SK-N-SH (cell line): ENCODE measurements around the gene HSPBP1. TPM values are rescaled to one million over a fixed set of nuclear protein-coding genes. Genes with fewer than 3 reads are reported as not detected.

Source experiments
- CTCF ChIA-PET: fragments of 300-600, 350-600 bp; formaldehyde crosslinking; extraction: SDS; loops from one replicate; lab custom pipeline; 2021; lab: Yijun Ruan, JAX
- POLR2A ChIA-PET: fragments of 350-600 bp; sonication (Branson Sonifier 250); formaldehyde crosslinking; extraction: SDS; loops from one replicate; lab custom pipeline; 2020; ENCODE audit warnings: antibody characterized with exemption, inconsistent platforms; lab: Yijun Ruan, JAX
- DNase-seq: peaks from one replicate; pipeline ENCODE4 v3.0.0; 2012
- H2AFZ ChIP-seq: fragments of 200-600 bp; sonication (generic); 2 replicates; pipeline ENCODE4 v1.8.1; 2016; ENCODE audit warnings: antibody characterized with exemption, mild to moderate bottlenecking, low read depth
- H3F3A ChIP-seq: fragments of 200-600 bp; sonication (generic); replicated peaks from 2 replicates; pipeline ENCODE3; 2016; ENCODE audit warnings: antibody characterized with exemption, mild to moderate bottlenecking; ENCODE audit not compliant: insufficient read depth
- H3K27ac ChIP-seq, 2 experiments: fragments of 200-500 bp in 1 of 2; fragments of 200-600 bp in 1 of 2; sonication (Bioruptor generic) in 1 of 2; sonication (generic), shearing (Covaris generic) in 1 of 2; 2 replicates each; pipeline versions ENCODE4 v1.5.1 to v1.6.1; 2014 to 2016; ENCODE audit warnings: low read depth in 2 of 2, inconsistent platforms in 1 of 2, low read length in 1 of 2, mild to moderate bottlenecking in 1 of 2, mixed read lengths in 1 of 2
- H3K27me3 ChIP-seq: fragments of 200-600 bp; sonication (generic), shearing (Covaris generic); 2 replicates; pipeline ENCODE4 v1.6.1; 2016; ENCODE audit warnings: mixed run types; ENCODE audit not compliant: insufficient read depth
- H3K36me3 ChIP-seq, 2 experiments: fragments of 200-500 bp in 1 of 2; fragments of 200-600 bp in 1 of 2; sonication (Bioruptor generic) in 1 of 2; sonication (generic) in 1 of 2; replicated peaks in 1 of 2; 2 replicates each; pipeline versions ENCODE3 to v1.5.1; 2014 to 2016; ENCODE audit warnings: low read length in 1 of 2, mild to moderate bottlenecking in 1 of 2; ENCODE audit not compliant: insufficient read depth in 2 of 2, control insufficient read depth in 1 of 2
- H3K4me1 ChIP-seq, 2 experiments: fragments of 200-500 bp in 1 of 2; fragments of 200-600 bp in 1 of 2; sonication (Bioruptor generic) in 1 of 2; sonication (generic), shearing (Covaris generic) in 1 of 2; 2 replicates each; pipeline versions ENCODE4 v1.5.1 to v1.6.1; 2014 to 2016; ENCODE audit warnings: low read depth in 1 of 2, low read length in 1 of 2, mixed run types in 1 of 2; ENCODE audit not compliant: insufficient read depth in 2 of 2, control insufficient read depth in 1 of 2
- H3K4me2 ChIP-seq: fragments of 200-600 bp; sonication (generic), shearing (Covaris generic); 2 replicates; pipeline ENCODE4 v1.6.1; 2017; ENCODE audit warnings: mixed run types
- H3K4me3 ChIP-seq, 2 experiments: fragments of 200-500 bp in 1 of 2; fragments of 200-600 bp in 1 of 2; sonication (Bioruptor generic) in 1 of 2; sonication (generic), shearing (Covaris generic) in 1 of 2; 2 replicates each; pipeline versions ENCODE4 v1.5.1 to v1.8.1; 2014 to 2016; ENCODE audit warnings: low read depth in 2 of 2, inconsistent platforms in 1 of 2, low read length in 1 of 2, mild to moderate bottlenecking in 1 of 2, mixed read lengths in 1 of 2, moderate library complexity in 1 of 2
- H3K79me2 ChIP-seq: fragments of 200-600 bp; sonication (generic); 2 replicates; pipeline ENCODE4 v1.8.1; 2017; ENCODE audit warnings: mild to moderate bottlenecking; ENCODE audit not compliant: insufficient read depth
- H3K9ac ChIP-seq: fragments of 200-600 bp; sonication (generic); 2 replicates; pipeline ENCODE4 v1.6.1; 2017; ENCODE audit warnings: mixed run types
- H3K9me2 ChIP-seq: fragments of 200-600 bp; sonication (generic); 2 replicates; pipeline ENCODE4 v1.6.1; 2017; ENCODE audit warnings: mixed run types
- H3K9me3 ChIP-seq: fragments of 200-600 bp; sonication (generic); 2 replicates; pipeline ENCODE4 v1.6.1; 2017; ENCODE audit warnings: mixed run types, mild to moderate bottlenecking, moderate library complexity
- H4K20me1 ChIP-seq: fragments of 200-600 bp; sonication (generic); 2 replicates; pipeline ENCODE4 v1.6.1; 2017; ENCODE audit warnings: mild to moderate bottlenecking, mixed run types; ENCODE audit not compliant: insufficient read depth
- CHD2 ChIP-seq: fragments of 150-350 bp; IDR thresholded peaks from 2 replicates; pipeline ENCODE4 v1.6.1; 2018; ENCODE audit warnings: low read length; ENCODE audit not compliant: partially characterized antibody
- EZH2phosphoT487 ChIP-seq: fragments of 200-600 bp; sonication (generic); IDR thresholded peaks from 2 replicates; pipeline ENCODE4 v1.6.1; 2017; ENCODE audit warnings: low read depth, mixed run types, mild to moderate bottlenecking, antibody characterized with exemption, moderate library complexity, borderline replicate concordance
- FOSL2 ChIP-seq: IDR thresholded peaks from 2 replicates; pipeline ENCODE4 v1.4.0; 2012; ENCODE audit warnings: low read depth, mild to moderate bottlenecking, moderate library complexity, borderline replicate concordance
- FOXM1 ChIP-seq: IDR thresholded peaks from 2 replicates; pipeline ENCODE4 v1.4.0; 2012; ENCODE audit warnings: low read depth, mild to moderate bottlenecking
- GABPA ChIP-seq: IDR thresholded peaks from 2 replicates; pipeline ENCODE4 v1.4.0; 2012; ENCODE audit warnings: low read depth, mild to moderate bottlenecking
- GATA2 ChIP-seq: sonication (generic); formaldehyde crosslinking; IDR thresholded peaks from 2 replicates; pipeline ENCODE4 v1.5.0; 2020; ENCODE audit warnings: mild to moderate bottlenecking, missing genetic modification reagents
- JUND ChIP-seq: IDR thresholded peaks from 2 replicates; pipeline ENCODE4 v1.4.0; 2012
- MEF2A ChIP-seq: IDR thresholded peaks from 2 replicates; pipeline ENCODE4 v1.4.0; 2012; ENCODE audit warnings: low read depth, borderline replicate concordance
- MXI1 ChIP-seq: IDR thresholded peaks from 2 replicates; pipeline ENCODE4 v1.6.1; 2012; ENCODE audit warnings: mild to moderate bottlenecking, low read depth, low read length, improper control_type of control experiment
- NRF1 ChIP-seq: IDR thresholded peaks from 2 replicates; pipeline ENCODE4 v1.6.1; 2012; ENCODE audit warnings: low read depth, mild to moderate bottlenecking, low read length
- POLR2AphosphoS5 ChIP-seq: IDR thresholded peaks from 2 replicates; pipeline ENCODE4 v1.6.1; 2012; ENCODE audit warnings: low read depth, low read length
- RXRA ChIP-seq: IDR thresholded peaks from 2 replicates; pipeline ENCODE4 v1.4.0; 2012; ENCODE audit warnings: low read depth, mild to moderate bottlenecking, borderline replicate concordance
- SIN3A ChIP-seq: IDR thresholded peaks from 2 replicates; pipeline ENCODE4 v1.6.1; 2012; ENCODE audit warnings: low read depth, mild to moderate bottlenecking, low read length, moderate library complexity, borderline replicate concordance
- SMC3 ChIP-seq: IDR thresholded peaks from 2 replicates; pipeline ENCODE4 v1.6.1; 2012; ENCODE audit warnings: low read depth, low read length, improper control_type of control experiment
- TCF12 ChIP-seq: IDR thresholded peaks from 2 replicates; pipeline ENCODE4 v1.4.0; 2012
- WGBS: methylation state at CpG from one replicate; pipeline ENCODE4 v1.1.6; 2017; ENCODE audit warnings: low lambda C conversion rate; 5-methylcytosine and 5-hydroxymethylcytosine counted together
- polyA plus RNA-seq, 3 experiments: library from polyadenylated mRNA; depleted of rRNA; stranded (reverse); fragments of >200 nt; gene quantifications; 2 replicates each; pipeline ENCODE4 v1.2.3, GENCODE V29; 2012
- TF ChIP-seq, protein P1 (sequence below): fragments of 150-350 bp; IDR thresholded peaks from 2 replicates; pipeline ENCODE4 v1.6.1; 2017; ENCODE audit warnings: antibody characterized with exemption, low read length, low read depth, borderline replicate concordance
- TF ChIP-seq, protein P2 (sequence below): IDR thresholded peaks from 2 replicates; pipeline ENCODE4; 2012
- TF ChIP-seq, protein P3 (sequence below): fragments of 150-350 bp; IDR thresholded peaks from 2 replicates; pipeline ENCODE4 v1.6.1; 2016; ENCODE audit warnings: mild to moderate bottlenecking, low read depth, low read length
- TF ChIP-seq, protein P4 (sequence below): IDR thresholded peaks from 2 replicates; pipeline ENCODE4 v1.4.0; 2012; ENCODE audit warnings: low read depth, borderline replicate concordance

The HSPBP1 gene
- polyA plus RNA-seq, 1 of the 3 experiments (the other 2 are of a cell fraction) = 55.4 TPM

DNA sequence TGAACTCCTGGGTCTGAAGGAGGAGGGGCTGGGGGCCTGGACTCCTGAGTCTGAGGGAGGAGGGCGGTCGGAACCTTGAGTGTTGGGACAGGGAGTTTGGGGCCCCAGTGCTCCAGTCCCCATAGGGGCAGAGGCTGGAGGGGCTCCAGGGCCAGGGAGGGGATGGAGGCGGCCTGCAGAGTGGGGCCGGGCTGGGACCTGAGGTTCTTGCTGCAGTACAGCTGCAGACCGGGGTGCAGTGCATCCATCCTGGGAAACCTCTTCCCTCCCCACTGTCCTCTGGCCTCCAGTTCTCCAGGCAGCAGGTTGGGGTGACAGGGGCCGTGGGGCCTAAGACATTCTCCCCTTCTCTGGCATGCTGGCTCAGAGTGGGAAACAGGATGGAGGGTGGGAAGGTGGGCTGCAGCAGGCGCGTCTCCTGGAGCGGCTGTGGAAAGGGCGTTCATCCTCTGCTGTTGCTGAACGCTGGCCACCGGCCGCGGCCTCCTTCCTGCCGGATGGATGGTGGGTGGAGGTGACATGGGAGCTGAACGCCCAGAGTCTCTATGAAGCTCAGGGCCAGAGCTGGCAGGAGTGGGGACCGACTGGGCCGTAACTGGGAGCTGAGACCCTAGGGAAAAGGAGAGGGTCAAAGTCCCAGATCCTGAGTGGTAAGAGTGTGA is 5.5 kb upstream of the HSPBP1 start:
- CTCF ChIA-PET = interaction anchor here (0.9 to 3.9 kb wide), 4 partner anchors 16 to 218 kb away, joined by 3 to 21 read pairs (median 6); no protein-coding TSS in a partner anchor
- Histone ChIP-seq H3K4me3 (peak overlapping the region; percentile 56 to 57), H4K20me1 (no peaks in the 10 kb centered on the region), H2AFZ (no peak overlapping the region), H3K9me3 (no peaks in the 10 kb centered on the region), H3K36me3 (peaks cover 5 to 9% of the 10 kb centered on the region in 2 experiments), H3K9ac (peak overlapping the region; percentile 69; the same call in 1 of the 2 replicates), H3K4me2 (peak overlapping the region; percentile 84), H3K27ac (peak overlapping the region in 1 of 2 experiments; percentile 56; a peak in 1 of 4 replicates), H3K27me3 (no peaks in the 10 kb centered on the region), H3F3A (peaks cover 7% of the 10 kb centered on the region), H3K4me1 (peaks cover 0 to 16% of the 10 kb centered on the region in 2 experiments; a peak in 1 of 4 replicates), H3K79me2 (peaks cover 10% of the 10 kb centered on the region; the same call in 1 of the 2 replicates), H3K9me2 (no peaks in the 10 kb centered on the region)
- DNase-seq = no peak
- TF ChIP-seq EZH2phosphoT487 = no peak
- TF ChIP-seq, protein P1, sequence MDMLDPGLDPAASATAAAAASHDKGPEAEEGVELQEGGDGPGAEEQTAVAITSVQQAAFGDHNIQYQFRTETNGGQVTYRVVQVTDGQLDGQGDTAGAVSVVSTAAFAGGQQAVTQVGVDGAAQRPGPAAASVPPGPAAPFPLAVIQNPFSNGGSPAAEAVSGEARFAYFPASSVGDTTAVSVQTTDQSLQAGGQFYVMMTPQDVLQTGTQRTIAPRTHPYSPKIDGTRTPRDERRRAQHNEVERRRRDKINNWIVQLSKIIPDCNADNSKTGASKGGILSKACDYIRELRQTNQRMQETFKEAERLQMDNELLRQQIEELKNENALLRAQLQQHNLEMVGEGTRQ = no peak
- no peak for TF ChIP-seq FOXM1
- no peak for TF ChIP-seq CHD2
- TF ChIP-seq RXRA = no peak
- no peak for TF ChIP-seq MEF2A
- TF ChIP-seq, protein P2, sequence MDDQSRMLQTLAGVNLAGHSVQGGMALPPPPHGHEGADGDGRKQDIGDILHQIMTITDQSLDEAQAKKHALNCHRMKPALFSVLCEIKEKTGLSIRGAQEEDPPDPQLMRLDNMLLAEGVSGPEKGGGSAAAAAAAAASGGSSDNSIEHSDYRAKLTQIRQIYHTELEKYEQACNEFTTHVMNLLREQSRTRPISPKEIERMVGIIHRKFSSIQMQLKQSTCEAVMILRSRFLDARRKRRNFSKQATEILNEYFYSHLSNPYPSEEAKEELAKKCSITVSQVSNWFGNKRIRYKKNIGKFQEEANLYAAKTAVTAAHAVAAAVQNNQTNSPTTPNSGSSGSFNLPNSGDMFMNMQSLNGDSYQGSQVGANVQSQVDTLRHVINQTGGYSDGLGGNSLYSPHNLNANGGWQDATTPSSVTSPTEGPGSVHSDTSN = no peak
- TF ChIP-seq NRF1 = no peak
- TF ChIP-seq POLR2AphosphoS5 = no peak
- no peak for TF ChIP-seq TCF12
- no peak for TF ChIP-seq GATA2 (CRISPR knock-in tag)
- TF ChIP-seq JUND = no peak
- POLR2A ChIA-PET = interaction anchor here (0.5 to 1.0 kb wide), 2 partner anchors 9 to 67 kb away, joined by 4 to 5 read pairs; no protein-coding TSS in a partner anchor
- WGBS = 74% methylated on average over 13 of the region's 18 CpGs

GRCh38 chr19:55284405-55285058 is 4.6 kb upstream of the HSPBP1 start:
- peak overlapping the region in 1 of 2 experiments; percentile 56; a peak in 2 of 4 replicates for H3K27ac ChIP-seq
- H3K9ac ChIP-seq = peak overlapping the region; percentile 69
- CTCF ChIA-PET = interaction anchor here (0.9 to 1.3 kb wide), 4 partner anchors 133 to 219 kb away, joined by 3 to 7 read pairs (median 4); no protein-coding TSS in a partner anchor

More at GRCh38 chr19:55284405-55285058, 4.6 kb upstream of the HSPBP1 start:
- Histone ChIP-seq H3F3A (peaks cover 7% of the 10 kb centered on the region), H3K4me2 (peak overlapping the region; percentile 84), H3K4me1 (peaks cover 0 to 16% of the 10 kb centered on the region in 2 experiments; a peak in 1 of 4 replicates), H3K36me3 (peaks cover 0 to 9% of the 10 kb centered on the region in 2 experiments), H2AFZ (no peak overlapping the region), H3K9me2 (no peaks in the 10 kb centered on the region), H4K20me1 (no peaks in the 10 kb centered on the region), H3K79me2 (peaks cover 13% of the 10 kb centered on the region; the same call in 1 of the 2 replicates), H3K9me3 (no peaks in the 10 kb centered on the region), H3K4me3 (peak overlapping the region; percentile 56 to 57), H3K27me3 (no peaks in the 10 kb centered on the region)
- POLR2A ChIA-PET = interaction anchor here (0.6 to 1.0 kb wide), 2 partner anchors 10 to 105 kb away, joined by 3 to 4 read pairs; partner anchors contain the start of gene SYT5
- 3% methylated on average over 4 of the region's 16 CpGs for WGBS
- TF ChIP-seq RXRA = no peak
- no peak for TF ChIP-seq SMC3
- TF ChIP-seq, protein P3, sequence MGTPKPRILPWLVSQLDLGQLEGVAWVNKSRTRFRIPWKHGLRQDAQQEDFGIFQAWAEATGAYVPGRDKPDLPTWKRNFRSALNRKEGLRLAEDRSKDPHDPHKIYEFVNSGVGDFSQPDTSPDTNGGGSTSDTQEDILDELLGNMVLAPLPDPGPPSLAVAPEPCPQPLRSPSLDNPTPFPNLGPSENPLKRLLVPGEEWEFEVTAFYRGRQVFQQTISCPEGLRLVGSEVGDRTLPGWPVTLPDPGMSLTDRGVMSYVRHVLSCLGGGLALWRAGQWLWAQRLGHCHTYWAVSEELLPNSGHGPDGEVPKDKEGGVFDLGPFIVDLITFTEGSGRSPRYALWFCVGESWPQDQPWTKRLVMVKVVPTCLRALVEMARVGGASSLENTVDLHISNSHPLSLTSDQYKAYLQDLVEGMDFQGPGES = no peak
- TF ChIP-seq, protein P2 = no peak
- no peak for TF ChIP-seq JUND
- no peak for TF ChIP-seq CHD2
- no peak for TF ChIP-seq SIN3A
- no peak for TF ChIP-seq GABPA
- TF ChIP-seq MEF2A = no peak
- no peak for TF ChIP-seq MXI1
- no peak for TF ChIP-seq FOSL2
- TF ChIP-seq, protein P4, sequence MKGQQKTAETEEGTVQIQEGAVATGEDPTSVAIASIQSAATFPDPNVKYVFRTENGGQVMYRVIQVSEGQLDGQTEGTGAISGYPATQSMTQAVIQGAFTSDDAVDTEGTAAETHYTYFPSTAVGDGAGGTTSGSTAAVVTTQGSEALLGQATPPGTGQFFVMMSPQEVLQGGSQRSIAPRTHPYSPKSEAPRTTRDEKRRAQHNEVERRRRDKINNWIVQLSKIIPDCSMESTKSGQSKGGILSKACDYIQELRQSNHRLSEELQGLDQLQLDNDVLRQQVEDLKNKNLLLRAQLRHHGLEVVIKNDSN = no peak
- DNase-seq = peak; percentile 66
